ENCODE results near the gene KCNQ1OT1.

KCNQ1OT1 gene

DNA sequence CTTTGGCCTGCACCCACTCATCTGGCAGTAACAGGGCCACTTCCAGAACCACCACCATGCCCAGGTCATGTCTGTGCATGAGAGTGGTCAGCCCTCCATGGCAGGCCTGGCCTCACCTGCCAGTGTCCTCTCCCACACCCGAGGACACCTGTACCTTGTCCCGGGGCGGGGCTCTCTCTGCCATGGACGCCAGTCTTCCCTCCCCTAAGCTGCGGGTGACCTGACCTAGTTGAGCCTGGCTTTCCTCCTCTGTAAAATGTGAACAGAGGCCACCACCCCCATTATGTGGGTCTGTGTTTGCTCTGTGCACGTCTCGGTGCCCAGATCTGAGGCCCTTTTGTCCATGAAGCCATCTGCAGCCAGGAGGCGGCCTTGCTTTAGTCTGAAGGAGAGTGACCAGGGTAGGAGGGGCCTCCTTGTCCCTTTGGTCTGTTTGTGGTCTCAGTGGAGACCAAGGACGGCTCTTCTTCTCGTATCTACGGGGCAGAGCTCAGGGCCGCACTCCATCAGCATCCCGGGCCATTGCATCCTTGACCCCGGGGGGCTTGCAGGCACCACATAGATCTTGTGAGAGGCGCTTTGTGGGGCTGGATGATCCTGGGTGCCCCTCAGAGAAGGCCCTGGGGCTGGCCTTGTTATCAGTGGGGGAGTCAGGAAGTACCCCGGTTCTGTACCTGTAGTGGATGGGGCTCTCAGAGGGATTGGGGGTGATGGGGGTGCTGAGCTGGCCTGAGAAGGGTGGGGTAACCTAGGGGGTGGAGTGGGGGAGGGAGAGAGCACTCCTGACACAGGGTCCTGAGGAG is 133.4 kb downstream of the KCNQ1OT1 start:
- DNase-seq: no peak

DNA sequence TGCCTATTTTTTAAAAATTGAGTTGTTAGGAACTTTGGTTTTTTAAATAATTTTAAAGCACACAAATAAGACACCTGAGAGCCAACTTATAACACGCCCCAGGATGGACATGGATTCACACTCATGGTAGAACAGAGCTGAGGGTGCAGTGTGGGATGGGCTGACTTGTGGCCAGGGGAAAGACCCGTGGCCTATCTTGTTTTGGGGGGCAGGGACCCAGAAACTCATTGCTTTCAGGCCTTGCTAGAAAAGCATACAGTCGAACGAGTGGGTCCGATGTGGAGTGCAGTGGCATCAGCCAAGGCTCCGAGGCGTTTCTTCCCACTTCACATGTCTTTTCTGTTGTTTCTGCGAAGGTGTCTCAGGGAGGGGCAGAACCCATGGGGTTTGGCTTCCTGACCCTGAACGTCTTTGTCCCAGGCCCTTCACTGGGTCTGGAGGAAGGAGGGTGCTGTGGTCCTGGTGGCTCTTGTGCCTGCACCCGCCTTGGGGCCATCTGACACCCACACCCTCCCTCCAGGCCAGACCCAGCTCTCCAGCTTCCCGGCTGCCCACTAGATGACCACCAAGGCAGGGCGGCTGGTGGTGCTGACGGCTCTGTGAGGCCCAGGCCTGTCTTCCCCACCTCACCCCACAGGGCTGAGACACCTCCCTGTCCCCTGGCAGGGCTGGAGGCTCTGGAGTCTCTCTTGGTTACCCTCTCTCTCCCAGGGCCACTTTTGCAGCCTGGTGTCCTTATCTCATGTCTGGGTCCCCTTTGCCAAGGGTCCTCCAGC is 134.2 kb downstream of the KCNQ1OT1 start:
- DNase-seq: no peak

GRCh38 chr11:2564588-2565425 is 135.0 kb downstream of the KCNQ1OT1 start:
- DNase-seq: no peak

- no peak for DNase-seq
Measured at GRCh38 chr11:2564008-2564530, 135.7 kb downstream of the KCNQ1OT1 start.

DNA sequence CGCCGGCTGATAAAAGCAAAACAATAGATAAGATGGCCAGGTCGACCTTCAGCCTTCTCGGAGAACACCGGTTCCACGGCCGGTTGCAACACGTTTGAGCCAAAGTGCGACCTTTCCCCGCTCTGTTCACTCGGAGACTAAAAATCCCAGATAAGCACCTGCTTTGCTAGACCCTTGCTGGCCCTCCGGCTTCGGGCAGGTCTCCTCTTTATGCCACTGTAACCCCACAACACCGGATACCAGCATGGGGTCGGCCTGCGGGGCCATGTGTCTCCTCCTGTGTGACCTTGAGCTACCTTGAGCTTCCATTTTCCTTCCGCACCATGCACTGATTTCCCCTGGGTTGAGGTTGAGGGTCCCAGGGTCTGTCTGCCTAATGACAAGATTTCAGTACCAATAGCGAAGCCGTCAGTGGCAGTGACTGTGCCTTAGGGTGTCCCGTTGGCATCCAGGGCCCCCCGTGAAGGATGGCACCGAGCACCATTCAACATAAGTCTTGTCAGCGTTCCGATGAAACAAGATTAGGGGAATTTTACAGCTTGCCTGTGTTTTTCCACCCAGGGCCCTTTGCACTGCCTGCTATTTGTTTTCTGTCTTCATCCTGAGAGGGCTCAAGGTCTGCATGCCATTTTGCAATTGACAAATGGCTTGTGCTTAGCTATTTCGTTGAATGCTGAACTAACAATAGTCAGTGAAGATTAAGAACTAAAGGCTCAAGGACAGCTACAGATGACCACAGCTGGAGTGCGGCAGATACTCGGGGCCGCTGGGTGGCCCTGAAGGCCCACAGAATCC is 136.4 kb downstream of the KCNQ1OT1 start:
- DNase-seq: no peak

DNA sequence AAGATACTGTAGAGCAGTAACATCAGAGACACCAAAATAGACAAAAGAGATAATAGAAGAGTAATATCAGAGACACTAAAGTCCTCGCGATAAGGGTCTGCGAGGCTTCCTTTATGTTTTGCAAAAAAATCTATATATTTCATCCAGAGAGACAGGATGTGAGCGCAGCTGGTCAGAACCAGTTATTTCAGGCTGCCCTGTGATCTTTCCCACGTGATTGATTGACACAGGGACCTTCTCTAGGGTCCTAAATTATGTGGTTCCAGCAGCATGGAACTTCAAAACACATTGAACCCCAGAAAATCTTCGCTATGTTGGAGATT is 136.9 kb downstream of the KCNQ1OT1 start:
- DNase-seq: no peak

- DNase-seq: no peak
Measured at GRCh38 chr11:2561696-2562581, 137.9 kb downstream of the KCNQ1OT1 start.

- DNase-seq: no peak
Measured at GRCh38 chr11:2559527-2560311, 140.1 kb downstream of the KCNQ1OT1 start.

GRCh38 chr11:2558861-2559526 is 140.8 kb downstream of the KCNQ1OT1 start:
- no peak for DNase-seq

DNA sequence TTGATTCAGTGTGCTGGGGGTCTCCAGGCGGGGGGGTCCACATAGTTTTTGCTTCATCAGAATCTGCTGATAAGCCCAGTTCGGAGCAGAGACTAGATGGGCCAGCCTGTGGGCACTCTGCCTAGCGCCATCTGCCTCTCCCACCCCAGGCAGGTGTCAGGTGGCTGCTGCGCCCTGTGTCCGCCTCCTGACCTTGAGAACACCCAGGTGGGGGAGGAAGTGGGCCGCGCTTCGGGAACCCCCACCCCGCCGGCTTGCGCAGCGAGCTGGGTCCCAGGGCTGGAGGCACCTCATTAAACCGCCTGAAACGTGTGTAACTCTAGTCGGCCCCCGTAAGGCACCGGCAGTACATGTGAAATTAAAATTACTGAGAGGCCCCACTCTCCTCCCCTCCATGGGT is 141.4 kb downstream of the KCNQ1OT1 start:
- no peak for DNase-seq
